Islet precursor cell (in vitro differentiated cells): ENCODE measurements around the gene MEGF11.

ENCODE experiments used
- DNase-seq: peaks from one replicate; pipeline ENCODE4 v3.0.0-alpha.2; 2018

The MEGF11 gene

GRCh38 chr15:66080717-66081398 is 172.7 kb downstream of the MEGF11 start:
- peak; percentile 61 for DNase-seq

GRCh38 chr15:66078929-66079275 is 174.6 kb downstream of the MEGF11 start:
- DNase-seq, result no peak

GRCh38 chr15:66078196-66078928 is 175.2 kb downstream of the MEGF11 start:
- DNase-seq, result no peak

GRCh38 chr15:66077320-66077663 is 176.3 kb downstream of the MEGF11 start:
- DNase-seq, result no peak

GRCh38 chr15:66076591-66077319 is 176.8 kb downstream of the MEGF11 start:
- DNase-seq, result no peak

- no peak for DNase-seq
Observed at GRCh38 chr15:66075947-66076346, 177.6 kb downstream of the MEGF11 start.

GRCh38 chr15:66072616-66073361 is 180.8 kb downstream of the MEGF11 start:
- peak; percentile 70 for DNase-seq

- peak; percentile 62 for DNase-seq
Observed at GRCh38 chr15:66071921-66072295, 181.6 kb downstream of the MEGF11 start.

- DNase-seq, result no peak
Observed at GRCh38 chr15:66071160-66071920, 182.2 kb downstream of the MEGF11 start.

- DNase-seq, result no peak
Observed at GRCh38 chr15:66070220-66070934, 183.2 kb downstream of the MEGF11 start.

GRCh38 chr15:66069751-66070150 is 183.8 kb downstream of the MEGF11 start:
- no peak for DNase-seq

GRCh38 chr15:66068801-66069200 is 184.7 kb downstream of the MEGF11 start:
- DNase-seq, result no peak

GRCh38 chr15:66067687-66068086 is 185.9 kb downstream of the MEGF11 start:
- DNase-seq, result peak; percentile 70

- DNase-seq, result no peak
Observed at GRCh38 chr15:66066481-66066880, 187.1 kb downstream of the MEGF11 start.

- DNase-seq, result no peak
Observed at GRCh38 chr15:66066005-66066404, 187.5 kb downstream of the MEGF11 start.

- DNase-seq, result no peak
Observed at GRCh38 chr15:66065325-66065724, 188.2 kb downstream of the MEGF11 start.

- DNase-seq, result no peak
Observed at GRCh38 chr15:66063147-66063546, 190.4 kb downstream of the MEGF11 start.

GRCh38 chr15:66057089-66057488 is 196.5 kb downstream of the MEGF11 start:
- no peak for DNase-seq

GRCh38 chr15:66053991-66054390 is 199.6 kb downstream of the MEGF11 start:
- no peak for DNase-seq

- DNase-seq, result no peak
Observed at GRCh38 chr15:66051833-66052232, 201.7 kb downstream of the MEGF11 start.

- DNase-seq, result no peak
Observed at GRCh38 chr15:66050264-66050663, 203.3 kb downstream of the MEGF11 start.

GRCh38 chr15:66049353-66049752 is 204.2 kb downstream of the MEGF11 start:
- DNase-seq, result no peak
